A549 treated with AZD2906 at 1 μM for 4 hours (cell line): ENCODE data around the gene ZNF771. TPM values are rescaled to one million over a fixed set of nuclear protein-coding genes. Genes with fewer than 3 reads are reported as not detected.

Experiments
- total RNA-seq: library from RNA; stranded (reverse); fragments of 200-300 nt; extraction: Qiagen RNA extraction; gene quantifications from 5 replicates; pipeline ENCODE4 v1.2.3, GENCODE V29; 2022

Gene ZNF771
- 3.7 to 6.0 TPM (median 5.4 TPM) in 5 replicates for total RNA-seq

DNA sequence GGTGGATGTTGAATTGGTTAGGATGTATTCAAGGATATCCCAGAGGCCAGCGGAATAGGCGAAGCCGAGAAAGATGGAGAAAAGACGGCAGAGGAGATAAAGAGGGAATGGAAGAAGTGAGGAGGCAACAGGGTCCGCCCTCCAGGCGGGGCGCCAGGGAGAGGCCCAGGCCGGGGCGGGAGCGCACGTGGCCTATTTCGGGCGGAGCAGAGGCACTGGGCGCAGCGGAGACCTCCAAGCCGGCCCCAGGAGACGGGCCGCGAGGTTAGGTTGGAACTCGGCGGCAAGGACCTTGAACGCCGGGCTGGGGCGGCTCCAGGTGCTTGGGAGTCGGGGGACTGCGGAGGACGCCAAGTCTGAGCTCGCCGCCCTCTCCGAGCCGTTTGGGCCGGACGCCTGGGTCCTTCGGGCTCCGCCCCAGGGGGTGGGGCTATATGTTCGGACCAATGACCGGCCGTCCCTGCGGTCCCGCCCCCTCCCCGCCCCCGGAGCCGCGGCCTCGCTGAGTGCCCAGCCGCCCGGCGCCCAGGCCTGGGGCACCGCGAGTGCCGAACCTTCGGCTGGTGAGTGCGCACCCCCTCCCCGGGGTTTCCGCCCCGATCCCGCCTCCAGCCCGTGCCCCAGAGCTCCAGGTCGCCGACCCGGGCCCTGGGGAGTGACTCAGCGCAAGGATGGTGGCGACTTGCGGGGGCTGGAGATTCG, at the start of gene ZNF771:
Gene ZNF771 (plus strand): TSS at position 505 of the 702 bp plus-strand sequence. CDS start 448 bp downstream, outside the sequence.

DNA sequence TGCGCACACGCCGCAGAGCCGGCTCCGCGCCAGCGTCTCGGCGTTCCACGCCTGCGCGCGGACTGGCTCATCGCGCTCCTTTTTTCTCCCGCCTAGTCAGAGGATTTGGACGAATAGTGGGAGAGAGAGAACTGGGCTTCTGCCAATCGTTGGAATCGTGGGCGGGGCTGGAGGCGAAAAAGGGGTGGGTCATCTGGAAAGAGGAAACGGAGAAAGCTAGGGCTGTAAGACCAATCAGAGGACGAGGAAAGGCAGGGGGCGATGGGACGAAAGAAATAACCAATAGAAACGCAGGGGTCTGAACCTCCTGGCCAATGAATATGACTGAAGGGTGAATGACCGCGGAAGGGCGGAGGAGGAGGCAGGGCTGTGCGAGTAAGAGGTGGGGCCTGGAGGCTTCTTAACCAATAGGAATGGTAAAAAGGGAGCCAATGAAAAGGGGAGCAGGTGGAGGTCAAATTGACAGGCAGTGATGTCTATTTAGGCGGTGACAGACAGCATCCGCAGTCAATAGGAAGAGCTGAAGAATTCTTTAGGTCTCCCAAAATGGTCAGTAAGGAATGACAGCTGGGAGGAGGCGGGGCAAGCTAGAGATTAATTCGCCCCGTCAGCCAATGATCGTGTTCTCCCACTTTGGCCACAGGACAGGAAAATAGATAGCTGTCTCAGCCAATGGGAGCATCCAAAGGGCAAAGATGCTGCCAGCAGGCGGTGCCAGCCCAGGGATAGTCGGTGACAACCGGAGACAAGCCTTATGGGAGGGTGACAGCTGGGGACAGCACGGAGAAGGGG, 36.8 kb upstream of the ZNF771 start, which contains the start of gene TBC1D10B:
Gene TBC1D10B (minus strand): TSS at position 39 of the 792 bp plus-strand sequence. CDS start 311 bp downstream, outside the sequence.

DNA sequence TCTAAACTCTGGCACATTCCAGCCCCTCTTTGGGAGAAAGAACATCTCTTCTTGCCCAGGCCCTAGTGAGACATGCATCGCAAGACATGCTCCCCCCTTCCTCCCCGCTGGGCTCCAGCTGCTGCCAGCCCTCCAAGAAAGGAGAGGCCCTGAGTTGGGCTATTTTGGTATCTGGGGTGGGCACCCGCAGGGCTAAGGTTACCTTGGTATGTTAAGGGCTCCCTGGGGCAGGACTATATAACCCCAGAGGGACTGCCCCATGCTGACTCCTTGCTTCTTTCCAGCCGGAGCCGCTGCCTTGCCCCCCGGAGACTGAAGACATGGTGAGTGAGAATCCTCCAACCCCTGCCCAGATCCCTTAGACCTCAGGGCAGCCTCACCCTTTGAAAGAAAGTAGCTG, 32.9 kb upstream of the ZNF771 start, which contains the start of gene MYL11:
Gene MYL11 (plus strand): TSS at position 265 of the 400 bp plus-strand sequence. CDS start 56 bp downstream, at position 321.

DNA sequence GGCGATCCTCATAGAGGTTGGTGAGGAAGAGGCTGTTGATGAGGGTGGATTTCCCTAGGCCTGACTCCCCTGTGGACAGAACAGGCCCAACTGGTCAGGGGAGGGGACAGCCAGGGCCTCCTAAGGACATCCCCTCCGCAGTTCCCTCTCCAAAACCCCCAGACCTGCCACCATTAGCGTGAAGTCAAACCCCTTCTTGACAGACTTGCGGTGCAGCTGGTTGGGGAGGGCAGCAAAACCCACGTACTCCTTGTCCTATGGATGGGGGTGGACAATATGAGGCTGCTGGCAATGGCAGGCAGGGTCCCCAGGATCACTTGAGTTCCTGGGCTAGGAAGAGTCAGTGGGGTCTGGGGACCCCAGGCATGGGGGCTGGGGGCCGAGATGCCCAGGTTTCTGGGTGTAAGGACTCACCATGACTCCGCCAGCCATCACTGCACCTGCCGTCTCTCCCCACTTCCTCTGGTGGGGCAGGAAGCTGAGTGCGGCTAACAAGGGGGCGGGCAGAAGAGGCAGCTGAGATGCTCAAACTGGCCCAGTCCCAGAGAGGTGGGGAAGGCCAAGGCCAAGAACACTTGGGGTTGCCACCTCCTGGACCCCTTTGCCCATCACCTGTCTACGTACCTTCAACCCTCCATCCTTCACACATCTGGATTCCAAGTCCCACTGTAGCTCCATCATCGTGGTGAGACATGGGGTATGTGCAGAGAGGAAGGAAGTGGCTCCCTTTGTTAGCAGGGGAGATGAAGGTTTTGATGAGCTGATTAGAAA, 25.1 kb upstream of the ZNF771 start, which contains the start of gene SEPTIN1:
Gene SEPTIN1 (minus strand): TSS at position 451 of the 771 bp plus-strand sequence. CDS start 19 bp downstream, at position 432.

DNA sequence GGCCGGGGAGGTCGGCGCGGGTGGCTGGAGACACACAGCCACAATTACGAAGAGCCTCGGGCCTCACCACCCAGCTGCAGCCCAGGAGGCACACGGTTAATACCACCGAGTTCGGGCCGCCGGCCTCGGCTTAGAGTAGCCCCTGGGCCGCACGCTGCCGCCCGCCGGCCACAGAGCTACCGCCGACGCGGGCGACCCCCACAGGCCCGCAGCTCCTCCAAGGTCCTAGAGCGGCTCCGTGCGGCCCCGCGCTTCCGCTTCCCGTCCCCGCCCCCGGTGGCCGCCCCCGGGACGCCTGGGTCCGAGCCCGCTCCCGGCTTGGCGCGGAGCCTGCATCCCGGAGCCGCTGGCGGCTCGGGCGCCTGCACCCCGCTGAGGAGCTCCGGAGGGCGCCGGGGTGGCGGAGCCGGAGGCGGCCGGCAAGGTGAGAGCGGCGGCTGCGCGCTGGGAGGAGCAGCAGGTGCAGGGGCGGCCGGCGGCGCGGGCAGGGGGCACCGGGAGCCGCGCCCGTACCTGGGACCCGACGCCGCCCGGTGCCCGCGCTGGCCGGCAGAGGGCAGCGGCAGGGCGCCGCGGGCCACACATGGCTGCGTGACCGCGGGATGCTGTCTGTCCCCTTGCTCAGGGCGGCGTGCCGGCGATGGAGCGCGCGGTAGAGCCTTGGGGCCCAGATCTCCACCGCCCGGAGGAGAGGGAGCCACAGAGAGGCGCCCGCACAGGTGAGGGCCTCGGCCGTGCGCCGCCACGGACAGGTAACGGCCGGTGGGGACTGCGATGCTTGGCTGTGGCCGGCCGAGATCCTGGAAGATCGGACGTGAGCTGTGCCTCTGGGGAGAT, 12.0 kb upstream of the ZNF771 start, which contains the start of gene ZNF48:
Gene ZNF48 (plus strand): TSS at position 266 of the 837 bp plus-strand sequence. CDS start 375 bp downstream, at position 641.

DNA sequence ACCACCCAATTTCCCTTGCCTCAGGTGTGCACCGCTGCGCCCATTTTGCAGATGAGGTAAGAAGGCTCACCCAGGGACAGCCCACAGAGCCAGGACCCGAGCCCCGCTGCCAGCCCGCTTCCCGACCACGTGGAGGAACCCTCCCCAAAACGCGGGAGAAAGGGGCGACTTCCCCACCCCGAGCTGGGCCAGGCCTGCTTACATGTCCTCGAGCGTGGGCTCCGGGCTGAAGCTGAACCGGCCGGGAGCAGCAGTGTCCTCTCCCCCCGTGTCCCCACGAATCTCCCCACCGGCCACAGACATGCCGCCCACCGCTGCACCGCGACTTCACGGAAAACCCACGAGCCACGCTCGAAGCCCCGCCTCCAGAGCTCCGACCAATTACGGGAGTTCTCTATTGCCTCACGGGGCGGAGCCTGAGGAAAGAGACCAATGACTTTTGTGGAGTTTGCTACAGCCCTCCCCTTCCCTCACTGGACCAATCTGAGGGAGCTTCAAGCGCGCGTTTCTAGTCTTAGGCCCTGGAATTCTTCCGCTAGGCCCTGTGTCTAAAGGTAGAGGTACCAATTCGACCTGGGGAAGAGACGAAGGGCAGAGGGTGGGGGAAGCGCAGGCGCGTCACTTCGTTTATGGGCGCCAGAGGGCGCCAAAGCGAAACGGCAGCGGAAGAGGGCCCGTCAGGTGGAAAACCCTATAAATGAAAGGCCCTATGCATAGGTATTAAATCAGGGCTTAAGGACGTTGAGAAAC, 22.4 kb downstream of the ZNF771 start, which contains the start of gene DCTPP1:
Gene DCTPP1 (minus strand): TSS at position 353 of the 750 bp plus-strand sequence. CDS start 50 bp downstream, at position 303.

DNA sequence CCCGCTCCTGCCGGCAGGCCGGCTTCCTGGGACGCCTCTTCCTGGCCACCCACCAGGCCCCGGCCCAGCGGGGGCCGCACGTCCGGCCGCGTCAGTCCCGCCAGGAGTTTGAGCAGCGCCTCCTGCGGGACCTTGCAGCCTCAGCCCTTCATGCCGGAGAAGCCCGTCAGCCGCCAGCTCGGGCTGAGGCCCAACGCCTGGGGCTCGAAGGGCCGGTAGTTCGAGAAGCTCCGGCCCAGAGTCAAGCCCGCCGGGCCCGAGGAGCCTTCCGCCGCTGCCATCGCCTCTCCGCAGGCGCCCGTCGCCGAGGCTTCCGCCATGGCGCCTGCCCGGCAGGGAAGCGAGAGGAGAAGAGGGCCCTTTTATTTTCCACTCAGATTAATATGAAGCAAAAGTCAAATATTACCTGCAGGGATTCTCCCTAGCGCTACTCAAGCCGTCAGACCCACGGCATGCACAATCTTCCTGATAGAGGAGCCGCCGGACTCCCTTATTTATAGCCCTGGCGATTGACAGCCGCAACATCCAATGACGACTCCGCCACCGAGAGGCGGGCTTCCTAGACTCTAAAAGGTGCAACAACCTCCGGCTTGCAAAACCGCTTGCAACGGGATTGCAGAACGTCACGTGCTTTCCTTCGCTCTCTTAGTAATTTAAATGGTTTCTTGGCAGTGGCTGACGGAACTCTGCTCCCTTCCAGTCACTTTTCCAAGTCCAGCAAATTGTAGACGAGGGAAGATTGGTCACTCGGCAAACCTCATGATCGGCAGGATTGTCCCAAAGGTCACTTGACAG, 38.2 kb downstream of the ZNF771 start, which contains the start of gene SEPHS2:
Gene SEPHS2 (minus strand): TSS at position 467 of the 795 bp plus-strand sequence. CDS start 147 bp downstream, at position 320.

Other genes starting within 250 kb of the ZNF771 start
- 1.9 to 2.9 TPM (median 2.0 TPM) in 5 replicates for gene CORO1A, start 224.0 kb upstream of the ZNF771 start, total RNA-seq
- gene BOLA2B, start 213.9 kb upstream of the ZNF771 start, total RNA-seq, result 116 to 229 TPM (median 187 TPM) in 5 replicates
- gene SLX1A, start 213.7 kb upstream of the ZNF771 start, total RNA-seq, result 13.0 to 20.0 TPM (median 16.4 TPM) in 5 replicates
- gene SULT1A3, start 208.4 kb upstream of the ZNF771 start, total RNA-seq, result 4.3 to 8.0 TPM (median 5.8 TPM) in 5 replicates
- gene NPIPB13, start 159.1 kb upstream of the ZNF771 start, total RNA-seq, result 1.8 to 3.6 TPM (median 2.4 TPM) in 5 replicates
- gene CD2BP2, start 52.3 kb upstream of the ZNF771 start, total RNA-seq, result 63.7 to 70.6 TPM (median 65.1 TPM) in 5 replicates
- gene TBC1D10B, start 37.1 kb upstream of the ZNF771 start, total RNA-seq, result 23.4 to 31.2 TPM (median 30.3 TPM) in 5 replicates
- 0.27 to 0.84 TPM (median 0.45 TPM) in 4 of 5 replicates, not detected in the other for gene MYL11, start 32.8 kb upstream of the ZNF771 start, total RNA-seq
- gene SEPTIN1, start 25.0 kb upstream of the ZNF771 start, total RNA-seq, result 0.95 to 2.5 TPM (median 2.2 TPM) in 5 replicates
- 12.4 to 14.0 TPM (median 12.9 TPM) in 5 replicates for gene ZNF48, start 12.2 kb upstream of the ZNF771 start, total RNA-seq
- gene DCTPP1, start 22.4 kb downstream of the ZNF771 start, total RNA-seq, result 102 to 130 TPM (median 120 TPM) in 5 replicates
- 43.9 to 48.2 TPM (median 45.5 TPM) in 5 replicates for gene SEPHS2, start 38.3 kb downstream of the ZNF771 start, total RNA-seq
- gene ITGAL, start 65.1 kb downstream of the ZNF771 start, total RNA-seq, result 0.07 to 0.18 TPM (median 0.14 TPM) in 5 replicates
- gene ZNF768, start 119.0 kb downstream of the ZNF771 start, total RNA-seq, result 38.2 to 49.1 TPM (median 46.7 TPM) in 5 replicates
- gene ZNF747, start 127.3 kb downstream of the ZNF771 start, total RNA-seq, result 3.4 to 4.7 TPM (median 4.3 TPM) in 5 replicates
- 4.7 to 6.7 TPM (median 5.8 TPM) in 5 replicates for gene ZNF764, start 150.8 kb downstream of the ZNF771 start, total RNA-seq
- 4.7 to 7.8 TPM (median 7.0 TPM) in 5 replicates for gene ZNF688, start 164.1 kb downstream of the ZNF771 start, total RNA-seq
- not detected in 5 replicates for gene ZNF785, start 178.1 kb downstream of the ZNF771 start, total RNA-seq
- gene ZNF689, start 202.8 kb downstream of the ZNF771 start, total RNA-seq, result 8.2 to 9.0 TPM (median 8.4 TPM) in 5 replicates
- gene PRR14, start 243.4 kb downstream of the ZNF771 start, total RNA-seq, result 17.0 to 24.3 TPM (median 24.0 TPM) in 5 replicates